ENCODE results near the gene DDX25. TPM values are rescaled to one million over a fixed set of nuclear protein-coding genes. Genes with fewer than 3 reads are reported as not detected.
A peak's percentile ranks its signal among the peaks of the same experiment; 100 is the strongest.

Gene DDX25
- total and polyA plus RNA-seq, 2 of the 8 experiments (the other 6 are each of a cell fraction or from before 2014, with no cell fraction given): 17.6 to 17.9 TPM

DNA sequence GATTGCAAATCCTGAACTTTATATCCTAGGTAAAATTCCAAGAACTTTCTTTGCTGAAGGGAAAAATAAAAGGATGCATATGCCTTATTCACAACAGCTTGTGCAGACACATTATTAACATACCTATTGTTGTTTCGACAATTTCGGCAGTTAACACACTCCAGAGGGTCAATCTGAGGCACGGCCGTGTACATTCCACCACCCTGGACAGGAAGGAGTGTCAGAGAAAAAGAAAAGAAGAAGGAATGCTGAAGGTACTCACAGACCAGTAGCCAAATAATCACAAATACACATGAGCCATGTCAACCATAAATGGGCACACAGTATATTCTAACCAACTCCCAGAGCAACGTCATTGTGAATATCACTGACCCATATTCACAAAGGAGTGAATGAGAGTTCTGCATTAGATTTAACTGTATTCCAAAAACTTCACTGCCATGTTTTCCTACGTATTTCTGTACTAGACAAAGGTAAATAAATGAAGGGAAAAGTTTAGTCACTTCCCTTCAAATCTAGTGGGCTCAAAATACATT lies 73.9 kb downstream of the DDX25 start:
- 83% methylated on average over 6 of the region's 6 CpGs; no CpG with 5 or more reads in 1 of the 2 experiments for WGBS, 2 experiments (ENCODE audit: extremely low coverage in 1 of 2, insufficient coverage in 1 of 2, insufficient read length in 1 of 2, insufficient replicate concordance in 2 of 2, low coverage in 1 of 2, low lambda C conversion rate in 2 of 2, missing lambda C conversion rate in 1 of 2)
- Histone ChIP-seq H2BK12ac (ENCODE audit: low read depth, low read length) (no peak overlapping the region), H3K36me3 (ENCODE audit: control insufficient read depth in 2 of 4, insufficient read depth in 4 of 4, low read length in 3 of 4) (peaks cover 0 to 17% (median 2%) of the 10 kb centered on the region in 4 experiments; a peak in 5 of 8 replicates), H3K79me2 (ENCODE audit: control insufficient read depth in 1 of 2, insufficient read depth in 2 of 2, low read length in 2 of 2) (no peaks in the 10 kb centered on the region), H3K56ac (replicated peaks; ENCODE audit: insufficient read length, low read depth, low read length) (no peak overlapping the region), H2BK15ac (ENCODE audit: low read length) (no peak overlapping the region), H2BK20ac (ENCODE audit: low read length) (no peak overlapping the region), H4K20me1 (replicated peaks in 1 of 2; ENCODE audit: control insufficient read depth in 1 of 2, insufficient read depth in 2 of 2, low read length in 2 of 2) (no peaks in the 10 kb centered on the region), H3K4me1 (replicated peaks in 1 of 4; ENCODE audit: control insufficient read depth in 3 of 4, insufficient read depth in 4 of 4, low read length in 3 of 4) (peaks cover 0 to 3% (median 0%) of the 10 kb centered on the region in 4 experiments; a peak in 2 of 7 replicates), H3K4ac (replicated peaks; ENCODE audit: insufficient read length, low read depth, low read length) (no peak overlapping the region), H2AK5ac (ENCODE audit: low read depth, low read length) (no peak overlapping the region), H3K4me2 (ENCODE audit: insufficient read depth in 1 of 2, low read depth in 2 of 2, low read length in 2 of 2) (no peak overlapping the region), H3K27ac (ENCODE audit: low read depth, low read length) (no peak overlapping the region), H3K27me3 (replicated peaks in 1 of 4; ENCODE audit: control insufficient read depth in 3 of 4, extremely low read depth in 1 of 4, insufficient read depth in 3 of 4, low read length in 3 of 4) (no peaks in the 10 kb centered on the region), H3K18ac (ENCODE audit: extremely low read depth, low read length) (no peak overlapping the region), H3K9ac (replicated peaks in 1 of 4; ENCODE audit: extremely low read depth in 1 of 4, low read depth in 3 of 4, low read length in 3 of 4) (no peak overlapping the region), H3K79me1 (ENCODE audit: low read depth, low read length) (no peaks in the 10 kb centered on the region), H4K5ac (ENCODE audit: insufficient read length, low read depth, low read length) (no peak overlapping the region), H3K4me3 (ENCODE audit: extremely low read depth in 1 of 4, insufficient read depth in 2 of 4, low read depth in 3 of 4, low read length in 4 of 4) (no peak overlapping the region), H2BK120ac (replicated peaks; ENCODE audit: low read depth, low read length) (no peak overlapping the region), H4K8ac (ENCODE audit: extremely low read depth, insufficient read depth, low read length) (no peak overlapping the region), H2BK5ac (ENCODE audit: low read depth, low read length) (no peak overlapping the region), H3K23me2 (ENCODE audit: low read depth, low read length) (no peaks in the 10 kb centered on the region), H3K23ac (ENCODE audit: insufficient read length) (no peak overlapping the region), H4K91ac (replicated peaks; ENCODE audit: insufficient read length, low read length) (no peak overlapping the region), H2AFZ (ENCODE audit: low read length) (no peak overlapping the region), H3K14ac (ENCODE audit: insufficient read length) (no peak overlapping the region), H3K9me3 (ENCODE audit: insufficient read depth in 2 of 2, low read depth in 1 of 2, low read length in 1 of 2) (no peaks in the 10 kb centered on the region)
- FAIRE-seq (peak; percentile 62), DNase-seq (ENCODE audit: low read depth in 1 of 2, low spot score in 2 of 2) (no peak)
- POLR2A ChIA-PET (ENCODE audit: partially characterized antibody): no interaction called here
- CTCF ChIA-PET (ENCODE audit: partially characterized antibody): no interaction called here
- TF ChIP-seq SIX5 (IDR thresholded peaks at IDR 0.05; ENCODE audit: low read depth, low read length) (no peak), TEAD4 (IDR thresholded peaks at IDR 0.05; ENCODE audit: low read depth, low read length) (no peak), CBX5 (IDR thresholded peaks at IDR 0.05; ENCODE audit: low read depth, low read length) (no peak), BACH1 (IDR thresholded peaks at IDR 0.05; ENCODE audit: low read length) (no peak)
- TF ChIP-seq, protein P1, sequence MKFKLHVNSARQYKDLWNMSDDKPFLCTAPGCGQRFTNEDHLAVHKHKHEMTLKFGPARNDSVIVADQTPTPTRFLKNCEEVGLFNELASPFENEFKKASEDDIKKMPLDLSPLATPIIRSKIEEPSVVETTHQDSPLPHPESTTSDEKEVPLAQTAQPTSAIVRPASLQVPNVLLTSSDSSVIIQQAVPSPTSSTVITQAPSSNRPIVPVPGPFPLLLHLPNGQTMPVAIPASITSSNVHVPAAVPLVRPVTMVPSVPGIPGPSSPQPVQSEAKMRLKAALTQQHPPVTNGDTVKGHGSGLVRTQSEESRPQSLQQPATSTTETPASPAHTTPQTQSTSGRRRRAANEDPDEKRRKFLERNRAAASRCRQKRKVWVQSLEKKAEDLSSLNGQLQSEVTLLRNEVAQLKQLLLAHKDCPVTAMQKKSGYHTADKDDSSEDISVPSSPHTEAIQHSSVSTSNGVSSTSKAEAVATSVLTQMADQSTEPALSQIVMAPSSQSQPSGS (IDR thresholded peaks at IDR 0.05; ENCODE audit: low read length): no peak
